GM19099 (cell line): ENCODE measurements around the gene ADAMTS10.

ENCODE experiments used
- POLR2A ChIP-seq: IDR thresholded peaks from 3 replicates; pipeline ENCODE4 v1.6.1; 2011; ENCODE audit warnings: low read depth; ENCODE audit not compliant: insufficient read length; ENCODE audit errors: extremely low read depth

ADAMTS10 gene

GRCh38 chr19:8609279-8610040 is 1.1 kb downstream of the ADAMTS10 start:
- TF ChIP-seq POLR2A = no peak

- TF ChIP-seq POLR2A = no peak
These were observed 1.6 kb downstream of the ADAMTS10 start for GRCh38 chr19:8608941-8609278.

DNA sequence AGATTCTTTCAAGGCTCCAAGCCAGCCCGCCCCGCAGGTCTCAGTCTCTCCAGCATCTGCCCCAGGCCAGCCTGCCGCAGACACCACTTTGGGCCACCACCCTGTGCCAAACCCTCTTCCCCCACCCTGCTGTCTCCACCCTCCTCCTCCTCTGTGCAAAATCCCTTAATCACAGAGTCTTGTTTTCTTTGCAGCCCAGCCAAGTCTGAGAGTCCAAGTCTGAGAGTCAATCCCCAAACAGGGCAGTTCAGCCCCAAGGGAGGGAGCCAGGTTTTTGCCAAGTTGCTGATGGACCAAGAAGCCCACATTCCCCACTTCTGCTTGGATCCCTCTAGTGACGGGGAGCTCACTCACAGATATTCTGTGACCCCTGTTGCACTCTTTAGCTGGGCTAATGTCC is 3.1 kb downstream of the ADAMTS10 start:
- TF ChIP-seq POLR2A = no peak

DNA sequence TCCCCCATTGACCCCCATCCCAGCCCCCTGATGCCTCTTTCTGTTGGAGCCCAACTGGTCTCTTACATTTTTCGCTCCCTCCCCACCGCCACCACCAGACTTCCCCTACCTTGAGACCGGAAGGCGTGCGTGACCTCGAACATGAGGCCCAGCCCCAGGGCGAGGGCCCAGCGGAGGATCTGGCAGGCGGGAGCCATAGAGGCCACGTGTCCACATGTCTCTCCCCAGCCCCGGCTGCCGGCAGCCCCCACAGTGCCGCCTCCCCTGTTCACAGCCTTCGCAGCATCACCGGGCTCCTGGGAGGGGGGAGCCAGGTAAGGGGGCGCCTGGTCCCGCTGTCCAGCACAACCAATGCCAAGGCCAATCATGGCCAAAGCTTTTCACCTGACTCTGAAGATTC is 5.0 kb downstream of the ADAMTS10 start:
- no peak for TF ChIP-seq POLR2A

DNA sequence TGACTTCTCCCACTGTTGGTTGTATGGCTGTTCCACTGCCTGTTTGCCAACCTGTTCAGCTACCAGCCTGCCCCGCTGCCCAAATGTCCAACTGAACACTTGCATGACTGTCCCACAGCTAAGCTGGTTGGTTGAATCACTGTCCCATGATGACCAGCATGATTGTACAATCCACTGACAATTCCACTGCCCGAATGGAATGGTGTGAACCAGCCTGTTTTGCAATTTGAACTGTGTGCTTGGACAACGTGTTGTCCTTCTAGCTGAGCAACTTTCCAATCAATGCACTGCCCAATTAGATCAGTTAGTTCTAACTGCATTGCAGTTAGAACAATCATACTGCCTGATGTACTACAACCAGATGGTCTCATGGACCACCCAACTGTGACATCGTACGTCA is 8.7 kb downstream of the ADAMTS10 start:
- TF ChIP-seq POLR2A = no peak

GRCh38 chr19:8600816-8601215 is 9.7 kb downstream of the ADAMTS10 start:
- TF ChIP-seq POLR2A = no peak

- no peak for TF ChIP-seq POLR2A
These were observed 10.5 kb downstream of the ADAMTS10 start for GRCh38 chr19:8600064-8600463.

GRCh38 chr19:8596168-8596567 is 14.3 kb downstream of the ADAMTS10 start:
- TF ChIP-seq POLR2A = no peak

DNA sequence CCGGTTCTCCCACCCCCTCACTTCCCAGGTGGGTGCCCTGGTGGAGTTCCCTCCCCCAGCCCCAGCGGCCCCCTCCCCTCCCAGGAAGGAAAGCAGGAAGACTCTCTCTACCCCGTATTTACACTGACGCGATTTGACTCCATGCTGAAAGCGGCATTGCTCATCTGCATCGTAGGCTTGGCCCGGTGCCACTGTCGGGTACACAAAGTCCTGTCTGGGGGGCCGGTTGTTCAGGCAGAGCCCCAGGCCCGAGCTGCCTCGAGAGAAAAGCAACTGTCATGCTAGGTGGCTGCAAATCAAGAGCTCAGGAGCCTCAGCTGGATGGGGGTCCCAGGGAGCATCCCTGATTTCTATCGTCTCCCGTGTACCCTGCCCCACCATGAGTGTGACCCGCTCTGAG is 14.9 kb downstream of the ADAMTS10 start:
- no peak for TF ChIP-seq POLR2A

DNA sequence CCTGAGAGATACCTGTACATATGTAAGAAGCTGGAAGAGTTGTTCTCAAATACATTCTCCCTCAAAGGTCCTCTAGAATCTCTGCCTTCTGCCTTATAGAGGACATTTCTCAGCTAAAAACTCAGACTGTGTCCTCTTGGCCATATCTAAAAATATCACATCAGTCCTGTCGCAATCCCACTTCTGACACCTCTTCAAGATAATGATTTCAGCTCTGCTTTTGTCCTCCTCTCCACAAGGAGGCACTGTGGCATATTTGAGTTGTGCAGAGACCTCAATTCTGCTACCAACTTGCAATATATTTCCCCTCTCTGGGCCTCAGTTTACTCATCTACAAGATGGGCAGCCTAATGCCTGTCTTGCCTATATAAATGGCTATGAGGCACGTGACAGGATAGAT is 16.6 kb downstream of the ADAMTS10 start:
- no peak for TF ChIP-seq POLR2A

DNA sequence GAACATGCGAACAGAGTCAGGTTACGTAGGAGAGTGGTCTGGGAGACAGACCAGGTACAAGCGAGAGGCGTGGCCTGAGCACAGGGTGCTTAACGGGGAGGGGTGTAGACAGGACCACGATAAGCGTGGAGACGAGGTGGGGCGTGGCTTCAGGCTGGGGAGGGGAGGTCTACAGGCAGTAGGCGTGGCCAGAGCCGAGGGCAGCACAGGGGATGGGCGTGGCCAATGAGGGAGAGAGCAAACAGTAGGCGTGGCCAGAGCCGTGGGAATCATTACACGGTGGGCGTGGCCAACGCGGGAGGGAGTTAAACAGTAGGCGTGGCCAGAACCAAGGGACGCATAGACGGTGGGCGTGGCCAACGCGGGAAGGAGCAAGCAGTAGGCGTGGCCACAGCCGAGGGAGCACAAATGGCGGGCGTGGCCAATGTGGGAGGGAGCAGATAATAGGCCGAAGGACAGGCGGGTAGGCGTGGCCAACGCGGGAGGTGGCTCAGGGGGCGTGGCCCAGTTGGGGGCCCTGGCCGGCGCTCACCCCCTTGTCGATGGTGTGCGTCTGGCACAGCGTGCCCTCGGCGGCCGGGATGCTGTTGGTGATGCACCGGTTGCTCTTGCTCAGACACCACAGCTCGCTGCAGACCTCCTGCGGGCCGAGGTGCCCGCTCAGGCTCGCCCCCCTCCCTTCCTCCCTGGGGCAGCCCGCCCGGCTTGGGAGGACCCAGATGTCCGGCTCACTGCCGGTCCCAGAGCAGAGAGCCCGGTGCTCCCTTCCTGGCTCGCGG is 18.1 kb downstream of the ADAMTS10 start:
- TF ChIP-seq POLR2A = no peak

DNA sequence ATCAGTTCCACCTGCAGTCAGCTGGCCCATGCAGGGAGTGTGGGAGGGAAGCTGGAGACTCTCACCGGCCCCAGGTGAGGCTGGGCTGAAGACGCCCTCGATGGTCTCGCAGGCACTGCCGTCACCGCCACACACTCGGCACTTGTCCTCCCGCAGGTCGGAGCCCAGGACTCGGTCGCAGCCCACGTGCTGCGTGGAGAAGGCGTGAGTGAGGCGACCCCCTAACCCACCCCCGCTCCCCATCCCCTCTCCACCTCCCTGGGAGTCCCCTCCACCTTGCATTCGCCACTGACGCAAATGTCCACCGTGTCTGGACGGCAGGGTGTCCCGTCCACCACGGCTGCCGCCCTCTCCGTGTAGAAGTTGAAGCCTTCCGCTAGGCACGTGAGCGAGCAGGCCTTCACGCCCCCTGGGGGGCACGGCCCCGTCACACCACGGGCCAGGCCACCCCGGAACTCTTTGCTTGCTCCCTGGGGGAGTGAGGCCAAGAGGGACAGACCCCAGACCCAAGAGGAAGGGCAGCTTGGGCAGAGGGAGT is 21.3 kb downstream of the ADAMTS10 start:
- no peak for TF ChIP-seq POLR2A

GRCh38 chr19:8585894-8586750 is 24.4 kb downstream of the ADAMTS10 start:
- TF ChIP-seq POLR2A = no peak

DNA sequence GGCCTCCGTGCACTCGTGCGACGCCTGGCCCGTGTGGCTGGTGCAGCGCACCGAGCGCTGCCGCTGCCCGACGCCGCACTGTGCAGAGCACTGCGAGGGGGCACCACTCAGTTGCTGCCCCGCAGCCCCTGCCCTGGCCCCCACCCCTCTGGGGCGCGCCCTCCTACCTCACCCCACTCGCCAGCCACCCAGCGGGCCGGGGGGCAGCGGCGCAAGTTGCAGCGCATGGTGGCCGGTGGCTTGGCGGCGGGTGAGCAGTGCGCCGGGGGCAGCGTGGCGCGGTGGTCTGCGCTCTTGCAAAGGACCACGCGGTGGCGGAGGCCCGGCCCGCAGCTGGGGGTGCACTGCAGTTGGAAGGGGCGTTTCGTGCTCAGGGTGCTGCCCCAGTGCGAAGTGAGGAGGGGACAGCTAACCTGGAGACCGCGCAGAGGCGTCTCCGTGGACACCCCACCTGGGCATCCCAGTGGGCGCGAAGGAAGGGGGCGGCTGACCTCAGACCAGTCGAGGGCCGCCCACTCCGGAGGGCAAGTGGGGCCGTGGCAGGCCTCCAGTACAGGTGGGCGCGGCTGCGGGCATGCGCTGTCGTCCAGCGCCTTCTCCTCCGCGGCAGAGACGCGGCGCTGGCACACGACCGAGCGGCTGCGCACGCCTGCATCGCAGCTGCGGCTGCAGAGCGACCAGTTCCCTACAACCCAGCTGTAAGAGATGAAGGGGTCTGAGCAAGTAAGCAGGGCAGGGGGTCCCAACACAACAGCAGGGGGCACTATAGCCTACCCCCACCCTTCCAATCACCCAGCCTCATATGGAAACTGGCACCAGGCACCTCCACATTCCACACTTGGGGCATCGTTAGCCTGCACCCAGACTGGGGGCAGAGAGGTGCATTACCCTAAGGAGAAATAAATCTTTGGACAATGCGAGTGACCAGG is 25.3 kb downstream of the ADAMTS10 start:
- TF ChIP-seq POLR2A = no peak
